ENCODE measurements around the gene DNAH10. TPM values are rescaled to one million over a fixed set of nuclear protein-coding genes. Genes with fewer than 3 reads are reported as not detected.
"Not testable (repeated sequence)": the region's sequence is repeated elsewhere in the genome, so short reads cannot be mapped to it uniquely, and the experiment has no call there.

DNAH10 gene
- total RNA-seq, 1 experiment from 2014 or later = 0.06 TPM

DNA sequence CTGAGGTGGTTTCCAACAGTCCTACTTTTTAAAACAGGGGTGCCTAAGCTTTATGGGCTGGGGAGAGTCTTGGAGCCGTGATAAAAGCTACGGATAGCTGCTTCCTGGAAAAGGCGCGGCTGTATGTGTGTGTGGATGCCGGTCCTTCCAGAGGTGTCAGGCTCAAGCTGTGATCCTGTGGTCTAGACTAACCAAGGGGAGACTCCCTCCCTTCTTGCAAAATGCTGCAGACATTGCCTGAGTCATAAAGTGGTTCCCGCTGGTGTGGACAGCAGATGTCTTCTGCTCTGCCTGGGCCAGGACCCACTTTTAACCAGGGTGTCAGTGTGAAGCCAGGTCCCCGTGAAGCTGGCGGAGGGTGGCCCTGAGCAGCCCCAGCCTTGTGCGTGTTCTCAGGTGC is 172.7 kb downstream of the DNAH10 start:
- DNase-seq (ENCODE audit: low read depth) = peak; percentile 32

DNA sequence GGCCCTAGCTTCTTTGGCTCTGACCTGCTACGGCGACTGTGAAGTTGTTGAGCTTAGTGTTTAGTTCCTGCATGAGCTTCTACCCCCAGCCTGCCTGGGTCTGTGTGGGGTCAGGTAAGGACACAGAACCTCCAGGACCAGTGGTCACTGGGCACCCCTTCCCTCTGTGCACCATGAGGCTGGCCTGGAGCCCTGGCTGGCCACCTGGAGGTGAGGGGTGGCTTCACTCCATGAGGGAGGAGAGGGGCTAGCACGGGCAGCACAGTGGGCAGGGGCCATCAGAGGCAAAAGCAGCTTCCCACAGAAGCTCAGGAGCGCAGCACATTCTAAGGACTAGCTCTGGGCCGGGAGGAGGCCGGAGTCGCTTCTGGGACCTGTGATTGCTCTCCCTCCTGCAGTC is 173.9 kb downstream of the DNAH10 start:
- DNase-seq (ENCODE audit: low read depth) = no peak

DNA sequence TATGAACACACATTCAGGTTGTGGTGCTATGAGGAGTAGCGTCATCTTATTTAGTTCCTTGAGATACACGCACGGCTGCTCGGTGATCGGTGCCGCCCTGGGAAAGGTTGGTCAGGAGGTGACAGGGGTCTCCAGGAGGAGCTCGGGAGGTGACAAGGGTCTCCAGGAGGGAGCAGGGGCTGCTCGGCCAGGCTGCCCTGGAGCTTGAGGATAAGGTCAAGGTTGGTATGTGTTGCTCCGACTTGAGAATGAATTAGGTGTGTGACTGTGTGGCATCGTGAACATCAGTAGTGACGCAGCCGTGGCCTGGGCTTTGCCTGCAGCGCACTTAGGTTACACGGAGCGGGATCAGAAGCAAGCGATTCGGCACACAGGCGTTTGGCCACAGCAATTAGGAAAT is 174.4 kb downstream of the DNAH10 start:
- DNase-seq (ENCODE audit: low read depth) = no peak

DNA sequence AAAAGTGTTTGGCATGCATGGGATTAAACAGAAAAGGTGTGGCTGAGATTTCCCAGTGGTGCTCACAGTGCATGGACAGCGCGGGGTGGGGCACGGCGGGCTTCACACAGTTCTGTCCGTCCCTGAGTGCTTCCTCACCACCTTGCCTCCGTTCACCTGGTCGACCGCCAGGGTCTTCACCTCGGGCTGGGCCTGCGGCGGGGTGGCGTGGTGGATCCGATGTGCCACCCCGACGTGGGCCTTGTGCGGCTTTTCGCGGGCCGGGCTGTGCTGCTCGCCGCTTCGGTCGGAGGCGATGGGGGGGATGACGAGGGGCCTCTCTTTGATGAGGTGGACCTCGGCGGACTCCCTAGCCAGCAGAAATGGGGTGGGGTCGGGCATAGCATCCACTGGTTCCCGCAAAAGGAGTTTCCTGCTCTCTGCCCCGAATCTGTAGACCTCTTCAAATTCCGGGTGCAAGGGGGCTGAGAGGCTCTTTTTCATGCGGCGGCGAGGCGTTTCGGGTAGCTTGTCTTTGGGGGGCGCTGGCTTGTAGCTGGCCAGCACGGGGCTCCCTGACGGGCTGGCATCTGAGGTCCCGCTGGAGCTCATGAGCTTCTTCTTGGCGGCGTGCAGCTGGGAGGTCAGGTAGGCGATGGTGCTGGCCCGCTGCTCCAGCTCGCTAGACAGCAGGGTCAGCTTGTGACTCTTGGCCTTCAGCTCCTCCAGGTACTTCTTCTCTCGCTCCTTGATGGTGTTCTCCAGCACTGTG is 175.0 kb downstream of the DNAH10 start:
- DNase-seq (ENCODE audit: low read depth) = no peak

DNA sequence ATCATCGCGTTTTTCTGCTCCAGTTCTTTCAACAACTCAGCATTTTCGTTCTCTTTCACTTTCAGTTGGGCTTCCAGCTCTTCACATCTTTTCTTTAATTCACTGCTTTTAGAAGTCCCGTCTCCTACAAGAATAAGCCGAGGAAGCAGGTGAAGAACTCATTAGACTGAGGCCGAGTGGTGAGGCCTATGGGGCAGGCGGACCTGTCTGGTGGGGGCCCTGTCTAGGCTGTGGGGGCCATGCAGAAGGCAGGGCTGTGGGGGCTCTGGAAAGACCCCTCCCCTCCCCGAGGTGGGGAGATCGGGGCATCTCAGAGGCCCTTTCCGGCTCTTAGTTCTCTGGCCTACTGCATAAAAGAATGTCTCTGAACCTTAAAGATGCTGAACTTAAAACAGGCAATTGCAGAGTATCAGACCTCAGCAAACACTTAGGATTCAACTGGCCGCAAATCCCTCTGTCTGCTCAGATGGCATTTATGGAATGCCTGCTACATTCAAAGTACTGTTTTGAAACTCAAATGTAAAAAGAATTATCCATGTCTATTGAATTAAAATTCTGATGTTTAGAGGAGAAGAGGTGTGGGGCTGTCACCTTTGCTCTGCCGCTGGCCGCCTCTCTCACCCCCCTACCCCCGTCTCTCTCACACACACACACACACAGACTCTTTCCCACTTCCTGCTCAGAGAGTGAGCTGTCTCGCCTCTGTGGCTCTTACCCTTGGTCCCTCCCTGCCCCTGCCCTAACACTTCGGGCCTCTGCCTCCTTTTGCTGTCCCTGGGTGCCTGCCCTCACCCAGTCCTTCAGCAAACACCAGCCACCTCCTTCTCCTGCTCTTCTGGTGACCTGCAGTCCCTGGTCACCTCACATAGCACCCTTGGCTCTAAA is 175.8 kb downstream of the DNAH10 start:
- no peak for DNase-seq (ENCODE audit: low read depth)

DNA sequence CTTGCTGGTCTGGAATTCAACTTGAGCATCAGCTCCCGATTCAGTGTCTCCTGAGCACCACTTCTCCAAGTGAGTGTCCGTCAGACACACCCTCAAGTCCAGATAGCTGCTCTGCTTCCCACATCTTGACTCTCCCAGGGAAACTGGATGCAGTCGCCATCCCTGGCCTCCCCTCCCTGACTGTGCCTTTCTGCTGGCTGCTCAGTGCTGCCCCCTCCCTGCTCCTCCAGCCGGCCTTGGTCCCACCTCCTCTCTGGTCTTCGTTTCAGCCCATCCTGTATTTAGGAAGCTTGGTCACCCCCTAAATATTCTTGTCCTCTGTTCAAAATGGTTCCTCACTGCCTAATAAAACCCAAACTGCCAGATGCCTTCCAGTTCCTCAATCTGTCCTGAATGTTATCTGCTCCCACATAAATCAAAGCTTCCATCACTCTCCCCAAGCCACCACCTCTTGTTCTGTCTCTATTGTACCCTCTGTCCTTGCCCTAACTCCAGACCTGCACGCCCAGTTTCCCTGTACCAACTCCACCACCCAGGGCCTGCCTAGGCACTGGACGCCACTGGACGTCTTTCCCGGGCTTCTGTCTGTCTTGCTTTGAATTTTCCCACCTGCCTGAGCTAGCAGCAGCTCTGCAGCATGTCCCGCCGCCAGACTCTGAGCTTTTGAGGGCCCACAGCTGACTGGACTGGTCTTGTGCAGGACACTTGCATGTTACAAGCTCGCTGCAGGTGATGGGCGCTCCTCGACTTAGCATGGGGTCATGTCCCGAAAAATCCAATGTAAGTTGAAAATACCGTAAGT is 176.8 kb downstream of the DNAH10 start:
- peak; percentile 37 for DNase-seq (ENCODE audit: low read depth)

DNA sequence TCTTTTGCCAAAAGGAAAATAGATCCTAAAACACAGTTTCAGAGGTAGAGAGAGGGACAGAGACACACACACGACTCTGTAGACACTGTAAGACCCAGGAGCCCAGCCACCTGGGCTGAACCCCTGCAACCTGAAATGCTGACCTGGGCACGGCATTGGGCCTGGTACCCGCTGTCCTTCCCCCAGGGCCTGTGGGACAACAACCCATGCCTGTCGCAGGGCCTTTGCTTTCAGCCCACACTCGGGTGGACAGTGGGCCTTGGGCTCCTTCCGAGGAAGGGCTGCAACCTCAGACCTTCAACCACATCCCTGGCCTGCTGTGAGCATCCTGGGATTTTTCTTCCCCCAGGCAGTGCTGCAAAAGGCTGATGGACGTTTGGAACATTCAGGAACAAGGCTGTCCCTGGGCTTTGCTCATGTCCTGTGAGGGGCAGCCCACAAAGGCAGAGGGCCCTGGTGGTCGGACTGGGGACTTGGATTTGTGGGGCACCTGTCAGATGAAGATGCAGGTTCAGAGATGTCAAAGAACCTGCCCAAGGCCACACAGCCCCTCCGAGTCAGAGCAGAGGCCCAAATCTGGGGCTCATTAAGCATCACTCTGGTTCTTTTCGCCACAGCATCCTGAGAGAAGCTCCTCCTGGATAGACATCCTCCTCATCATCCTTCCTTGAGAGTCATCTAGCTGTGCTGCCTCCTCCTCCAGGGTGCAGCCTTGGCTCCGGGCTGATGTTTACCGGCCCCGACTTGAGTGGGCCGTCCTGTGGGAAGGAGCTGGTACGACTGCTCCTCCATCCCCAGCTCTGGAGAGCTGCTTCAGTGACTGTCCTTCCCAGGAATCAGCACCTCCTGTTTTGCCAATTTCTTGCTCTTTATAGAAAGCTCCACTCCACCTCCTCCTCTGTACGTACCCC is 177.9 kb downstream of the DNAH10 start:
- no peak for DNase-seq (ENCODE audit: low read depth)

DNA sequence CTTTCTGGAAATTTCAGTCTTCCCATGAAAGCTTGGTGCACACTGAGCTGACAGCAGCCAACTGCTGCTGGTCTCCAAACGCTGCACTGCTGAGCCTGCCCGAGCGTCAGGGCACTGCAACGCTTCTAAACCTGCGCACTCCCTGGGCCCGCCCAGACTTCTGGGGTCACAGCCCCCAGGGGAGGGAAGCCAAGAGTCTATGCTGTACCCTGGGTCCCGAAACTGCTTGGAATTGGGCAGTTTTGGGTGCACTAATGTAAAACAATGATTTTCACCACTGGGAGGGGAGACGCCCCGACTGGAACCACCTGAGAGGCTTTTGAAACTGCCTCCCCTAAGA is 178.5 kb downstream of the DNAH10 start:
- no peak for DNase-seq (ENCODE audit: low read depth)

DNA sequence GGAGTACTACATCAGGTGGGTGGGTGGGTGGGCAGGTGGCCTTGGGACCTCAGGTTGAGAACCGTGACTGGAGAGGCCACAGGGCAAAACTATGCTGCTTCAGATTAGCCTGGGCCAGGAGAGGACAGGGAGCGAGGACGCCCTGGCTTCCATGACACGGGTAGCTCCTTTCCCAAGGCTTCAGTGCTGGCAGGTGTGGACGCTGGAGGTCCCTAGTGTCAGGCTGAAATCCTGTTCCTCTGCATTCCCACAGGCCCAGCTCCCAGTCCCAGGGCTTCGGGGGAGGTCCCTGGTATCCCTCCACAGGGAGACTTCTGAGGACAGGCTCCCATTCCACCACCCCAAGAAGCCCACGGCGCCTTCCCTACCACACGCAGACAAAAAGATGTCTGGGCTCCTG is 178.9 kb downstream of the DNAH10 start:
- no peak for DNase-seq (ENCODE audit: low read depth)

DNA sequence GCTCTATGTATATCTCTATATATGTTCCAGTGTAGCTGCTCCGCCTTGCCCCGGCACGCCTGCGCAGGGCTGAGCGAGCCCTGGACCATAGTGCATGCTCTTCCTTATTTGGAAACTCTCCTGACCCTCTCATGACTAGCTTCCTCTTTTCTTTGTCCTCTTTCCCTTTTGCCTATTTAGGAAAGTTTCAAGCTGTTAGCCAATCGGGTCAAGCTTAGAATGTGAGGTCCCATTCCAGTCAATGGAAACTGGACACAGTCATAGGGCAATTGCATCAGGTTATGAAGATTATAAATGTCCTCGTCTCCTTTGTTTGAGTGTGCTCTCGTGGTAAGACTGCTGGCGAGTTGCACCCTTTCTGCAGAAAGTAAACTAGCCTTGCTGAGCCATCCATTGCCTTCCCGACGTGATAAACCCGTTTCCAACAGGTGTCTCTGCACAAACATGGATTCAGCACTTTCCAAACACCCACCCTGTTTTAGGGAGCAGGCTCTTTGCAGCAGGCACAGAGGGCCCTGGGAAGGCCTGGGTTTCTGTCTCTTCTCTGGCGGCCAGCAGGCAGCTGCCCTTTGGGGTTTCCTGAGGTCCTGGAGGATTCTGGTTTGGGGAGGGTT is 179.6 kb downstream of the DNAH10 start:
- DNase-seq (ENCODE audit: low read depth) = no peak

DNA sequence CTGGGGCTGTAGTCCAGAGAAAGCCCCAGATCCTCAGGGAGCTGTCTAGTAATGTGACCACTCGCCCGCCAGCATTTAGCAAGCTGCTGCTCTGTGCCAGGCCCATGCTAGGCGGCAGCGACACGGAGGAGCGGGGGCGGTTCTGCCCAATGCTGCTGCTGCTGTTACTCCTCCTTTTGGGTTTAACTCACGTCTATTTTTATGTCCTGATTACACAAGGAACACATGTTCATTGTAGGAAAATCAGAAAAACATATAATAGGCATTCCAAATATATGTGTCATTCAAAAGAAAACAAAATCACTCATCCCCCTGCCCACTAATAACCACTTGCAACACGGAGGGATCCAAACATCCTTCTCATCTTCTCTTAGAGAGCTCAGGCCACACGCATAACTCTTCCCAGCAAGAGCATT is 180.1 kb downstream of the DNAH10 start:
- DNase-seq (ENCODE audit: low read depth) = peak; percentile 65

DNA sequence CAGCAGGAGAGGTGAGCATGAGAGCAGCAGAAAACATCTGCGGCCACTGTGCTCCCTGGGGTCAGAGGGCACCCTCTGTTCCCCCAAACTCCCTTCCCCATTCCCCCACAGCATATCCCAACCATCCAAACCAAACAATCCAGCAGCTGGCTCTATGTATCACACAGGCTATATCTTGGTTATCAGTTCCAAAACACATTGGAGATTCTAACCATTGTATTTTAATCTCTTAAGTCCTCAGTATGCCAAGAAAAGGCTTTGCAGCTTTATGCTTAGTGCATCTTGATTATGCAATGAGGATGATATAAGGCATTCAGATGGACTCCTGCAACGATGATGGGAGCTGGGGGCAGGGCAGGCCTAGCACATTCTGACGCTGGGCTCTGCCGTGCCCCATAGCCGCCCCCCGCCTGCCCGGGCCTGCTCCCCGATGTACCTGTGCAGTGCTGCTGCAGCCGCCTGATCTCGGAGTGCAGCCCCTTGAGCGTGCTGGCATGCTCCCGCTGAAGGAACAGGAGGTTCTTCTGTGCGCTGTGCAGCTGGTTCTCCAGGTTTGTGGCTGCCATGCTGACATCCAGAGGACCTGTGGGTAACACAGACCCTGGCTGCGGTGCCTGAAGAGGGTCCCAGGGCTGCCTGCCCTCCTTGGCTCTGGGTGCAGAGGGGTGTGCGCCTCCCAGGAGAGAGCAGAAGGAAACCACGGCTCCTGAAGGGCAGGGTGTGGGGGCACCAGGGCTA is 181.0 kb downstream of the DNAH10 start:
- DNase-seq (ENCODE audit: low read depth) = no peak

DNA sequence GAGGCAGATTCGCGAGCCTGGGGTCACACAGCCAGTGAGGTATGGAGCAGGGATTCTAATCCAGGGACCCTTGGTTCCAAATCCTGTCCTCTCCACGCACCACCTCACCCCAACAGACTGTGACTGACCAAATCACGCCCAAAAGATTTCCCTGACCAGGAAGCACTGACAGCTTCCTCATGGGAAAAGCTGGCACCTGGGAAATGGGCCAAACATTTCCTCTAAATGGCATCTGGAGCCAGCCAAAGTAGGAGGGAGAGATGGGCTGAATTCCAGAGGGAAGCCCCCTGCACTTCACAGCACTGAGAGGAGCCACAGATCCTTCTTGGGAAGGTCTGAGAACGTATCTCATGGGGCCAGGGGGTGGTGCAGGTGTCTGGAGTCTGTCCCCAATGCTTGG is 181.7 kb downstream of the DNAH10 start:
- no peak for DNase-seq (ENCODE audit: low read depth)

DNA sequence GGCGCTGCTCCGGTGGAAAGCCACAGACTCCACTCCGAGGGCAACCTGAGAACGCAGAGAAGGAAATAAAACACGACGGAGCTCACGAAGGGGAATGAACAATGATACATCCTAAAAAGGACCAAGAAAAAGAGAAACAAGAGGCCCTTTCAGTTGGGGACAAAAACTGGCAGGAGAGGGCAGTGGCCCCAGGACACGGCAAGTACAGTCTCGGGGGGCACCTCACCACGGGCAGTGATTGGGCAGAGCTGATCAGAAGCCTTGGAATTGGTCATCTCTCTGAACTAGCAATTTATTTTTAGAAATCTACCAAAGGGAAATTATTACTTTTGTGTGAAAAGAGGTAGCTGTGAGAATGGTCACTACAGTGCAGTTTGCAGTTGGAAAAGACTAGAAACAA is 182.6 kb downstream of the DNAH10 start:
- DNase-seq (ENCODE audit: low read depth) = no peak

DNA sequence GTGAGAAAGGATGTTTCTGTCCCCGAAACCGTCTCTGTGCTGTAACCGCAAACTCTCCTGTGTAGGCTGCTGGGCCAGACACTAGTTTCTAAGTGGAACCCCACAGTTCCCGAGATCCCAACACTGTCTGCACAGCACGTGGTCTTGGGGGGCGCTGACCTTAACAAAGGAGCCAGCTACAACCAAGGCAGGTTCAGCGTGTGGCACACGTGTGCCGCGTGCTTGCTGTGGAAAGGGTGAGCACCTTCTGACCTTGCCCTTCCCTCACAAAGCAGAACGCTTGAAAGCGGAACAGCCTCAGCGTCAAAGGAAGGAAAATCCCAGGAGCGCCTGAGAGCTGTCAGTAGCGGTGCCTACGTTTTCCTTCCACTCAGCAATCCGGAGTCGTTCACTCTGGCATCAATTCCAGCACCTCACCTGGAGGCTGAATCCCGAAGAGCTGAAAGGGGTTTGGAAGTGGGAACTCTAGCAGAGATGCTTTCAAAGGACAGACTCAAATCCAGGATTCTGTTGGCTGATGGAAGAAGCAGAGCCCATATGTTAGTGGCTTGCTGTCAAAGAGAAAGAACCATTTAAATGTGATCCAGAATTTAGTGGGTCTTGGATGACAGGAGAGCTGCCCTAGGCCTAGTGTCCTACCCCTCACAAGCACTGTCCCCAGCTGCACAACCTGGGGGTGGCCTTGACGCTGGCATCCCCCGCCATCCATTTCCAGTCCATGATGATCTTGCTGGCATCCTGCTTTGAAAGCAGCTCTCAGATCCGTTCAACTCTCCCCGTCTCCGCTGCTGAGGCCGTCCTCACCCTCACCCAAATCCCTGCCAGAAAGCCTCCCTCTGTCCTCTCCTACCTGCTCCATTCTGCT is 183.4 kb downstream of the DNAH10 start:
- no peak for DNase-seq (ENCODE audit: low read depth)

DNA sequence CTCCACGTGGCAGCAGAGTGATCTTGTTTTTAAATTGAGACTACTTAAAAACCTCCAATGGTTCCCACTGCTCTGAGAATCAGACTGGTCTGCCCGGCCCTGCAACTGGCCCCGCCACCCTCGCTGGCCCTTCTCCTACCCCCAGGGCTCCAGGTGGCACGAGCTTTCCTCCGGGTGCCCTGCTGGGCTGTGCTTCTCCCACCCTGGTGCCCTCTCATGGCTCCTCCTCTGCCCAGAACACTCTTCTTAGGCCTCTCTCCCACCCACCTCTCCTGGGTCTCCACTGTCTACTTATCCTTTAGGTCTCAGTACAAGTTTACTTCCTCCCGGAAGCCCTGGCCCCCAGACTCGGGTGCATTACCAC is 184.0 kb downstream of the DNAH10 start:
- no peak for DNase-seq (ENCODE audit: low read depth)

DNA sequence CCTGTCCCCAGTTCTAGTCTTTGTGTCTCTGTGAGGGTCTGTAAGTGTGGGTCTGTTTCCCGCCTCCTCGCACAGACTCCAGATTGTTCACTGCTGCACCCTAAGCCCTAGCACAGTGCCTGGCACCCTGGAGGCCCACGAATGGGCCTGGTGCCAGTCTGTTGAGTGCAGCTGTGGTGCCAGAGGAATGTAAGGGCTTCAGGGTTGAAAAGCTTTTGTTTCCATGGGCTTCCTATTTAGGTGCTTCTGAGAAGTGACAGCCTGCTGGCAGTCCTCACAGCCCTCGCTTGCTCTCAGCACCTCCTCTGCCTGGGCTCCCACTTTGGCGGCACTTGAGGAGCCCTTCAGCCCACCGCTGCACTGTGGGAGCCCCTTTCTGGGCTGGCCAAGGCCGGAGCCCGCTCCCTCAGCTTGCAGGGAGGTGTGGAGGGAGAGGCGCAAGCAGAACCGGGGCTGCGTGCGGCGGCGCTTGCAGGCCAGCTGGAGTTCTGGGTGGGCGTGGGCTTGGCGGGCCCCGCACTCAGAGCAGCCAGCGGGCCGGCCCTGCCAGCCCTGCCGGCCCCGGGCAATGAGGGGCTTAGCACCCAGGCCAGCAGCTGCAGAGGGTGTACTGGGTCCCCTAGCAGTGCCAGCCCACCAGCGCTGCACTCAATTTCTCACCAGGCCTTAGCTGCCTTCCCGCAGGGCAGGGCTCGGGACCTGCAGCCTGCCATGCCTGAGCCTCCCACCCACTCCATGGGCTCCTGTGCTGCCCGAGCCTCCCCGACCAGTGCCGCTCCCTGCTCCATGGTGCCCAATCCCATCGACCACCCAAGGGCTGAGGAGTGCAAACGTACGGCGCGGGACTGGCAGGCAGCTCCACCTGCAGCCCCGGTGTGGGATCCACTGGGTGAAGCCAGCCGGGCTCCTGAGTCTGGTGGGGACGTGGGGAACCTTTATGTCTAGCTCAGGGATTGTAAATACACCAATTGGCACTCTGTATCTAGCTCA is 184.7 kb downstream of the DNAH10 start:
- not testable (repeated sequence) for DNase-seq (ENCODE audit: low read depth)

DNA sequence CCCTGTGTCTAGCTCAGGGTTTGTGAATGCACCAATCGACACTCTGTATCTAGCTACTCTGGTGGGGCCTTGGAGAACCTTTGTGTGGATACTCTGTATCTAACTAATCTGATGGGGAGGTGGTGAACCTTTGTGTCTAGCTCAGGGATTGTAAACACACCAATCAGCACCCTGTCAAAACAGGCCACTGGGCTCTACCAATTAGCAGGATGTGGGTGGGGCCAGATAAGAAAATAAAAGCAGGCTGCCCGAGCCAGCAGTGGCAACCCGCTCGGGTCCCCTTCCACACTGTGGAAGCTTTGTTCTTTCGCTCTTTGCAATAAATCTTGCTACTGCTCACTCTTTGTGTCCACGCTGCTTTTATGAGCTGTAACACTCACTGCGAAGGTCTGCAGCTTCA is 185.4 kb downstream of the DNAH10 start:
- not testable (repeated sequence) for DNase-seq (ENCODE audit: low read depth)

Measured in Daoy (cell line).